ENCODE results near the gene HLF.

HLF gene

GRCh38 chr17:55225237-55225636 is 39.5 kb upstream of the HLF start:
- no peak overlapping the region for H3K27ac ChIP-seq

GRCh38 chr17:55228683-55229192 is 36.0 kb upstream of the HLF start:
- H3K27ac ChIP-seq = no peak overlapping the region
- no peak for TF ChIP-seq CTCF (conservative IDR thresholded peaks at IDR 0.05)

More at GRCh38 chr17:55225237-55225636, 39.5 kb upstream of the HLF start:
- TF ChIP-seq CTCF (conservative IDR thresholded peaks at IDR 0.05) = no peak

GRCh38 chr17:55229276-55229675 is 35.5 kb upstream of the HLF start:
- no peak for TF ChIP-seq CTCF (conservative IDR thresholded peaks at IDR 0.05)
- no peak overlapping the region for H3K27ac ChIP-seq

- no peak for TF ChIP-seq CTCF (conservative IDR thresholded peaks at IDR 0.05)
- H3K27ac ChIP-seq = no peak overlapping the region
These were observed 34.0 kb upstream of the HLF start for GRCh38 chr17:55230716-55231115.

- no peak overlapping the region for H3K27ac ChIP-seq
These were observed 30.9 kb upstream of the HLF start for GRCh38 chr17:55233840-55234239.

GRCh38 chr17:55236316-55236715 is 28.4 kb upstream of the HLF start:
- TF ChIP-seq CTCF (conservative IDR thresholded peaks at IDR 0.05) = no peak
- no peak overlapping the region for H3K27ac ChIP-seq

More at GRCh38 chr17:55233840-55234239, 30.9 kb upstream of the HLF start:
- TF ChIP-seq CTCF (conservative IDR thresholded peaks at IDR 0.05) = no peak

GRCh38 chr17:55237268-55237667 is 27.5 kb upstream of the HLF start:
- no peak for TF ChIP-seq CTCF (conservative IDR thresholded peaks at IDR 0.05)
- no peak overlapping the region for H3K27ac ChIP-seq
